COLO668 (cell line): ENCODE results near the gene CSMD2.

Experiments
- DNase-seq: peaks from one replicate; lab custom pipeline; 2025; ENCODE audit not compliant: unreplicated experiment; lab: John Stamatoyannopoulos, UW

Gene CSMD2

DNA sequence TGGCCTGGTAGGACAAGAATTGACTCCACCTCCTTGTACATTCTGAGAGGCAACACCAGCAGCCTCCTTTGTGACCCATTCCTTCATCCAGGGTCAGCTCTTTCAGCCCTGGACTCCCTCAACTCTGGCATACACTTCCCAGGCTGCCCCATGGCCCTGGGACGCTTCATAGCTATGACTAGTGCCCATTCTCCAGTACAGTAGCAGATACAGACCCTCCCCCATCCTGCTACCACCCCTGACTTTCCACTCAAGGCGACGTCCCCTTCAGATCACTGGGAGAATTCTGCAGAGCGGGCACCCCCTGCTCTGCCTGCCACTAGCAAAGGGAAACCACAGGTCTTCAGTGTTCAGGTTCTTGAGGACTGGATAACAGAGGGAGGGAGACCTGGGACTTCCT, 400.9 kb downstream of the CSMD2 start:
- no peak for DNase-seq

GRCh38 chr1:33763406-33763805, 401.6 kb downstream of the CSMD2 start:
- no peak for DNase-seq

- no peak for DNase-seq
Measured at GRCh38 chr1:33762962-33763361, 402.1 kb downstream of the CSMD2 start.

- no peak for DNase-seq
Measured at GRCh38 chr1:33762109-33762830, 402.8 kb downstream of the CSMD2 start.

DNA sequence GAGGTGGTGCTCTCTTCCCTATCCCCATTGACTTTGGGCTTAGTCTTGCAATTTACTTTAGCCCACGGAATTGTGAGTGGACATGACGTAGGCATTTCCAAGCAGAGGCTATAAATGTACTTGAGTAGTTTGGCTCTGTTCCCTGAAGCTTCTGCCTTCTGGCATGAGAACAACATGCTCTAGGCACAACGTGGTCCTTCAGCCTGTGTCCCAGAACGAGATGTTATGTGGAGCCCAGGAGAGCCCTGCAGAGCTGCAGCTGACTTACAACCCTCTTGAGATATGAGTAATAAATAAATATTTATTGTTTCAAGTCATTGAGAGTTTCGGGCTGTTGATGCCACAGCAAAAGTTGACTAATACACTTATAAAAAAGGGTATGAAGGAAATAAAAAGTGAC, 406.3 kb downstream of the CSMD2 start:
- no peak for DNase-seq

GRCh38 chr1:33753087-33753856, 411.8 kb downstream of the CSMD2 start:
- no peak for DNase-seq

DNA sequence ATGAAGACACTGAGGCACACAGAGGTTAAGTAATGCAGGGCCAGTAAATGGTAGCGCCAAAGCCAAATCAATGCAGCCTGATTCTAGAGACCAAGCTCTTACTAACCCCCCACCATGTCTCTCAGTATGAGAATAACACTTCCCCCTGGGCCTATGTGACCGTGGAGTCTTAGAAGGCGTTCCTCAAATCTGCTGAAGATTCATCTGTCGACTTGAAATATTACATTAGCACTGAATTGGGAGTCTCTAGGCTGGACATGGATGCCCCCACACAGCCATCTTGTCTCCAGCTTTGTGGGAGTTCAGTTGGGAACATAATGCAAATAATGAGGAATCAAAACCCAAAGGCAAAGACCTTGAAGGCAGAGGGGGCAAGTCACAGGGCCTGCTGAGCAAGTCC, 419.1 kb downstream of the CSMD2 start:
- DNase-seq, result no peak

GRCh38 chr1:33743221-33743998, 421.6 kb downstream of the CSMD2 start:
- DNase-seq, result no peak

DNA sequence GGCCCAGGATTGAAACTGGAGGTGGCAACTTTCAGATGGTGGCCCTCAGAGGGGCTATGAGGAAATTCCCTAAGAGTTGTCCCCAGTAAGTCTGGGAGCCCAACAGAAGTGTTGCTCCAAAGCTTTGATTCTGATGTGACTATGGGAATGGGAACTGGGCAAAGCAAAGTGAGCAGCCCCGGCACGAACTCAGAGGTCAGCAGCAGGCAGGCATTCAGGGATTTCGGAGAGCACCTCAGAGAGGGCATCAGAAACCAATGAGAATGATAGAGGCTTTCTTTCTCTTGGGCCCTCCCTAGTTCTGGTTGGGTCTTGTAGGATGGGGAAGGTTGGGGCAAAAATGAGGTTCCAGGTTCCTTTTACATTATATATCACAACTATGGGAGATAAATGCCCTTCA, 422.4 kb downstream of the CSMD2 start:
- no peak for DNase-seq

GRCh38 chr1:33741749-33742148, 423.3 kb downstream of the CSMD2 start:
- DNase-seq, result no peak

DNA sequence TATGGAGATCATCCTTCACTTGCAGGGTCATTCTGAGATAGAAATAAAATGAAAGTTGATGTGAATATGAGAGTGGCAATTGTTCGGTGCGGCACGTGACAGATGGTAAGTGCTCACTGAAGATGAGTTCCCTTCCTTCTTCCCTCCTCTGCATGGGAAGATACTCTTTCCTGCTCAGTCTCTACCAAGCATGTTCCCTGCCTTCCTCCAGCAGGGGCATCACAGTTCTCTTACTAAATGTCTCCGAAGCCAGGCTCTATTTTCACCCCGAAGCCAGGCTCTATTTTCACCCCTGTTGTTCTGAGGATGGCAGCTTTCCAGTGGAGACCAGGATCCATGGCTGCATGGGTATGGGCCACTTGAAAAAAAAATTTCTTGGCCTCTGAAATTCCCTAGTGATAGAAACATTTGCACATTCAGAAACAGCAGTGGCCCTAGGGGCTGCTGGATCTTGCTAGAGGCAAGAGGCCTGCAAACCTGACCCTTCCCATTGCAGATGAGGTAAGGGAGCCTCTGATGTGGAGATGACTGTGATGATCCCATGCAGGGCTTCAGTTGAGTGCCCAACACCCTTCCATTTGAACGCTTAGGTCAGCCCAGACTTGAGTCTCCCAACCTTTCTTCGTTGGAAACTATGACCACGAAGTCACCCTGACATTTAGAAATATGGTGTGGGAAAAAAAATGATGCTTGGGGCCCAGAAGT, 424.8 kb downstream of the CSMD2 start:
- DNase-seq, result no peak

- DNase-seq, result no peak
Measured at GRCh38 chr1:33738976-33739375, 426.1 kb downstream of the CSMD2 start.

GRCh38 chr1:33738536-33738935, 426.5 kb downstream of the CSMD2 start:
- no peak for DNase-seq

DNA sequence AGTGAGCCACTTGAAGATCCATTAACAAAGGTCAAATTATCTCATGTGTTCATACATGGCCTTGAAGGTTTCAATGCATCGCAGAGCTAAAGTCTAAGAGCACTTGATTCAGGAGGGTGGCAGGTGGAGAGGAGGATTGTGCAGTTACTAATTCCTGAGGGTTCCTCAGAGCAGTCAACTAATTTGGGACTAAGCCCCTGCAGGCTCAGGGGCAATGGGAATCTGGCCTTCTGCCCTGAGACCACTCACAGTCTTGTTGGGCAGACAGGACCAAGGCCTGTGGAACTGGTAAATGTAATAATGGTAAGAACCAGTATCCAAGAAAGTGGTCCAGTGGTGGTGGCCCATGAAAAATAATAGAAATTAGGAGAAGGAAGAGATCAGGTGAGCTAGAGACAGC, 428.5 kb downstream of the CSMD2 start:
- DNase-seq, result no peak

DNA sequence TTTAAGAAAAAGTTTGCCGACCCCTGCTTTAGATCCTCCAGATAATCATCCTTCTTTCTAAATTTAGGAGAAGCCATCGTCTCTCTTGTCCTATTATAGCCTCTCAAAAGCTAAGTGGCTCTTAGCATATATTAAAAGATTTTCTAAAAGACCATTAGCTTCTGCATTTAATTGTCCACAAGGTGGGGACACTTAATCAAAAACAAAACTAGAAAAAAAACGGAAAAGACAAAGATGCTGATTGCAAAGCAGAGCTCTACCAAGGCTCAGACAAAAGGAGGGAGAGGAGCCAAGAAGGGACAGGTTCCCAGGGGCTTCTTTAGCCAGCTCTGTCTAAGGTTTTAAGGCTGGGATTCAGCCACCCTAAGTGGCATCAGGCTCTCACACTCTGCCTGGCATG, 429.4 kb downstream of the CSMD2 start:
- DNase-seq, result no peak

GRCh38 chr1:33727310-33727709, 437.7 kb downstream of the CSMD2 start:
- no peak for DNase-seq

- DNase-seq, result no peak
Measured at GRCh38 chr1:33726274-33726804, 438.7 kb downstream of the CSMD2 start.

DNA sequence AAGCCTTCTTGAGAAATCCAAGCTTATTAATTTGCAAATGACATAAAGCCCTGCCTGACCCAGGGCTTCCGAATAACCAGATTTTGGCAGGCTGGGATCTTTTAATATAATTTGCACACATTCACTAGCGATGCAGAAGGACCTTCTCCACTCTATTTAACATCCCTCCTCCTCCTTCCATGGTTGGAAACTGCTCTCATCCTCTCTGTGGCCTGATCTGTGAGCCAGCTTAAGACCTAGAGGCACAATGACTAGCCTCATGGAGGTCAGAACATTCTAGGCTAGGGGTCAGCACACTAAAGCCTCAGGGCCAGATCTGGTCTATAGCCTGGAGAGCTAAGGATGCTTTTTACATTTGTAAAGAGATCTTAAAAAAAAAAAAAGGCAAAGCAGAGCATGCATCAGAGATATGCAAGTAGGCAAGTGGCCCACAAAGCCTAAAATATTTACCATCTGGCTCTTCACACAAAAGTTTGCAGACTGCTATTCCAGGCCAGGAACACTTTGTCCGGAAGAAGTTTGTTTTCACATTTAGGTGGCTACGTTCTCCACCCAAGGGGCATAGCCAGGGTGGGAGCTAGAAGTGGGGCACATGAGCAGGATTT, 439.4 kb downstream of the CSMD2 start:
- DNase-seq, result no peak

DNA sequence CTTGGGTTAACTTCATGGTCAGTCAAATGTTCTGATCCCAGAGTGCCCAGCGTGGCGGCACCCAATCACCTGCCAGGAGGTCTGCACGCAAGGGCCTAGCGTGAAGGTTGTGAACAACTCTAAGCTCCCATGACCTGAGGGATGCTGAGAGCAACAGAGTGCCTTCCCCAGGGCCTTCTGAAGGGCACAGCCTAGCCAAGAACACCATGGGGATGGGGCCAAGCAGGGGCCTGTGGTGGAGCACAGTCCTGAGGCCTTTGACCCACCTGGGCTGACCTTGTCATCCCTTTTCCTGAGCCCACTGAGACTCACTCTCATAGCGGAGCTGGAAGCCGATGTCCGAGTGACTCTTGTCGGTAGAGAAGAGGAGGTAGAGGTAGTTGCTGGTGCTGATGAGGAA, 440.0 kb downstream of the CSMD2 start:
- DNase-seq, result no peak

- no peak for DNase-seq
Measured at GRCh38 chr1:33724348-33724747, 440.7 kb downstream of the CSMD2 start.

DNA sequence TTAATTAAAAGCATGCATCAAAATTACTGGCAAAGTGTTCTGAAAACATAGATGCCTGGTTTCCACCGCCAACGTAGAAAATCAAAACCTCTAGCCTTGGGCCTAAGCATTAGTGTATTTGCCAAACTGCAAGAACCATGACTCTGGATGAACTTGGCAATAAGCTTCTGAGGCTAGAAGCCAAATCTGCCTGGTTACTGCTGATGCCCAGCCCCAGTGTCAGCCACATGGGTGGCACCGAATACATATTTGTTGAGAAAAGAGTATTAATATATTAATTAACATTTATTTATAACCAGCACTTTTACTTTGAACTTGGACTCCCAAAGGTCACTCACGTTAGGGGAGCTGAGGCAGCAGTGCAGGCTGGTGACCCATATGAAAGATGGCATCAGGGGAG, 441.8 kb downstream of the CSMD2 start:
- DNase-seq, result no peak
